ENCODE measurements around the gene MRPL39. TPM values are rescaled to one million over a fixed set of nuclear protein-coding genes. Genes with fewer than 3 reads are reported as not detected.

Gene MRPL39
- polyA plus RNA-seq, 2 of the 4 experiments (the other 2 are of a cell fraction), result 36.8 to 43.7 TPM

- TF ChIP-seq MAZ (IDR thresholded peaks at IDR 0.05; ENCODE audit: borderline replicate concordance, low read depth, low read length) (no peak), NFE2L2 (conservative IDR thresholded peaks at IDR 0.05; ENCODE audit: low read length) (no peak)
Observed at GRCh38 chr21:25586326-25586725, 21.0 kb downstream of the MRPL39 start (continued).

GRCh38 chr21:25584833-25585676, 22.2 kb downstream of the MRPL39 start:
- no peak for TF ChIP-seq RNF2 (IDR thresholded peaks at IDR 0.05; ENCODE audit: borderline replicate concordance, low read depth)
- no peak for TF ChIP-seq KDM1A (IDR thresholded peaks at IDR 0.05; ENCODE audit: low read depth)
- no peak for TF ChIP-seq RAD21 (conservative IDR thresholded peaks at IDR 0.05 in 1 of 2, IDR thresholded peaks at IDR 0.05 in 1 of 2)
- TF ChIP-seq PHF8 (IDR thresholded peaks at IDR 0.05; ENCODE audit: borderline replicate concordance, low read depth), result no peak
- TF ChIP-seq CTCF (IDR thresholded peaks at IDR 0.05), result no peak
- TF ChIP-seq HOXB13 (CRISPR knock-in tag; IDR thresholded peaks at IDR 0.05; ENCODE audit: low read depth), result no peak
- no peak for TF ChIP-seq TP53 (CRISPR knock-in tag; IDR thresholded peaks at IDR 0.05)
- TF ChIP-seq CBX2 (IDR thresholded peaks at IDR 0.05; ENCODE audit: borderline replicate concordance, low read depth), result no peak
- TF ChIP-seq BHLHE40 (IDR thresholded peaks at IDR 0.05; ENCODE audit: low read depth, low read length), result no peak
- TF ChIP-seq FOXS1 (CRISPR knock-in tag; IDR thresholded peaks at IDR 0.05), result no peak
- TF ChIP-seq EHF (CRISPR knock-in tag; IDR thresholded peaks at IDR 0.05), result no peak
- no peak for TF ChIP-seq EP300 (IDR thresholded peaks at IDR 0.05)
- TF ChIP-seq MAFK (IDR thresholded peaks at IDR 0.05; ENCODE audit: partially characterized antibody), result no peak
- TF ChIP-seq POLR2A (IDR thresholded peaks at IDR 0.05; ENCODE audit: low read length), result no peak
- Histone ChIP-seq H3K4me1 (no peaks in the 10 kb centered on the region), H3K4me3 (no peak overlapping the region), H3K27ac (no peak overlapping the region), H3K9me3 (no peaks in the 10 kb centered on the region), H3K4me2 (no peak overlapping the region)
- WGBS (ENCODE audit: missing lambda C conversion rate), result 93% methylated on average over 7 of the region's 7 CpGs
- no peak for DNase-seq (ENCODE audit: low read depth in 1 of 2, low spot score in 1 of 2)
- POLR2A ChIA-PET, result no interaction called here
- no peak for FAIRE-seq
- ATAC-seq, result no peak
- CTCF ChIA-PET, result interaction anchor here (1.0 kb wide), 1 partner anchor 23 kb away, joined by 3 read pairs; no protein-coding TSS in a partner anchor

- no peaks in the 10 kb centered on the region for H3K4me1 ChIP-seq
- no peak overlapping the region for H3K27ac ChIP-seq
- H3K9me3 ChIP-seq, result no peaks in the 10 kb centered on the region
- DNase-seq (ENCODE audit: low read depth in 1 of 2, low spot score in 1 of 2) (no peak), FAIRE-seq (no peak), ATAC-seq (no peak)
- 87% methylated on average over 5 of the region's 5 CpGs for WGBS (ENCODE audit: missing lambda C conversion rate)
- ChIA-PET POLR2A (no interaction called here), CTCF (interaction anchor here (1.2 kb wide), 1 partner anchor 17 kb away, joined by 3 read pairs; no protein-coding TSS in a partner anchor)
- TF ChIP-seq EHMT2 (IDR thresholded peaks at IDR 0.05; ENCODE audit: low read depth), result no peak
- no peak overlapping the region for H3K4me3 ChIP-seq
- no peak overlapping the region for H3K4me2 ChIP-seq
Observed at GRCh38 chr21:25583370-25584130, 23.7 kb downstream of the MRPL39 start.

- FAIRE-seq, result no peak
- WGBS (ENCODE audit: missing lambda C conversion rate), result 95% methylated on average over 5 of the region's 5 CpGs
- Histone ChIP-seq H3K4me1 (no peaks in the 10 kb centered on the region), H3K4me2 (no peak overlapping the region), H3K9me3 (no peaks in the 10 kb centered on the region), H3K27ac (no peak overlapping the region), H3K4me3 (no peak overlapping the region)
- ChIA-PET POLR2A (no interaction called here), CTCF (interaction anchor here (1.2 kb wide), 1 partner anchor 18 kb away, joined by 3 read pairs; no protein-coding TSS in a partner anchor)
- ATAC-seq, result no peak
- DNase-seq (ENCODE audit: low read depth in 1 of 2, low spot score in 1 of 2), result no peak
- no peak for TF ChIP-seq ZC3H11A (IDR thresholded peaks at IDR 0.05)
- no peak for TF ChIP-seq ELK1 (IDR thresholded peaks at IDR 0.05; ENCODE audit: low read depth, low read length)
- no peak for TF ChIP-seq RNF2 (IDR thresholded peaks at IDR 0.05; ENCODE audit: borderline replicate concordance, low read depth)
- TF ChIP-seq USF2 (IDR thresholded peaks at IDR 0.05), result no peak
- no peak for TF ChIP-seq PHF8 (IDR thresholded peaks at IDR 0.05; ENCODE audit: borderline replicate concordance, low read depth)
- TF ChIP-seq CHD2 (IDR thresholded peaks at IDR 0.05; ENCODE audit: low read length, partially characterized antibody), result no peak
- no peak for TF ChIP-seq ATOH8 (CRISPR knock-in tag; IDR thresholded peaks at IDR 0.05; ENCODE audit: low read depth)
- TF ChIP-seq RARB (CRISPR knock-in tag; IDR thresholded peaks at IDR 0.05), result no peak
- TF ChIP-seq EP300 (IDR thresholded peaks at IDR 0.05), result no peak
- no peak for TF ChIP-seq E2F6 (IDR thresholded peaks at IDR 0.05; ENCODE audit: borderline replicate concordance, low read depth)
- no peak for TF ChIP-seq ZFP36 (IDR thresholded peaks at IDR 0.05; ENCODE audit: borderline replicate concordance, partially characterized antibody)
Observed at GRCh38 chr21:25582888-25583287, 24.4 kb downstream of the MRPL39 start.
